ENCODE results near the gene FRMD1.

GRCh38 chr6:168032005-168032760, 46.8 kb downstream of the FRMD1 start:
- no peak for TF ChIP-seq IKZF1 (conservative IDR thresholded peaks at IDR 0.05)
- TF ChIP-seq BCL3 (IDR thresholded peaks at IDR 0.05; ENCODE audit: borderline replicate concordance, insufficient read depth, low read depth, low read length, poor library complexity, severe bottlenecking) = no peak
- TF ChIP-seq TCF3 (IDR thresholded peaks at IDR 0.05; ENCODE audit: borderline replicate concordance, insufficient read depth, low read depth, low read length) = no peak
- no peak for TF ChIP-seq SRF (IDR thresholded peaks at IDR 0.05; ENCODE audit: low read depth in 2 of 2, low read length in 2 of 2)
- TF ChIP-seq USF2 (IDR thresholded peaks at IDR 0.05; ENCODE audit: borderline replicate concordance, low read depth, low read length) = no peak
- TF ChIP-seq CTCF (IDR thresholded peaks at IDR 0.05 in 2 of 3, conservative IDR thresholded peaks at IDR 0.05 in 1 of 3; ENCODE audit: control insufficient read depth in 2 of 3, extremely low read depth in 1 of 3, insufficient read depth in 1 of 3, low read depth in 3 of 3, low read length in 3 of 3) = no peak
- TF ChIP-seq JUND (IDR thresholded peaks at IDR 0.05; ENCODE audit: low read depth, low read length) = no peak
- no peak for TF ChIP-seq KDM1A (IDR thresholded peaks at IDR 0.05; ENCODE audit: borderline replicate concordance)
- no peak for TF ChIP-seq ZNF592 (IDR thresholded peaks at IDR 0.05)
- no peak for TF ChIP-seq TCF12 (IDR thresholded peaks at IDR 0.05; ENCODE audit: low read depth, low read length)
- no peak for TF ChIP-seq ESRRA (IDR thresholded peaks at IDR 0.05; ENCODE audit: low read length)
- no peak for TF ChIP-seq E4F1 (IDR thresholded peaks at IDR 0.05; ENCODE audit: borderline replicate concordance, partially characterized antibody)
- no peak for TF ChIP-seq HDAC2 (IDR thresholded peaks at IDR 0.05)
